ENCODE measurements around the gene RXRA. TPM values are rescaled to one million over a fixed set of nuclear protein-coding genes. Genes with fewer than 3 reads are reported as not detected.
A peak's percentile ranks its signal among the peaks of the same experiment; 100 is the strongest.

The RXRA gene
- polyA plus RNA-seq, 1 experiment, result 12.0 TPM

DNA sequence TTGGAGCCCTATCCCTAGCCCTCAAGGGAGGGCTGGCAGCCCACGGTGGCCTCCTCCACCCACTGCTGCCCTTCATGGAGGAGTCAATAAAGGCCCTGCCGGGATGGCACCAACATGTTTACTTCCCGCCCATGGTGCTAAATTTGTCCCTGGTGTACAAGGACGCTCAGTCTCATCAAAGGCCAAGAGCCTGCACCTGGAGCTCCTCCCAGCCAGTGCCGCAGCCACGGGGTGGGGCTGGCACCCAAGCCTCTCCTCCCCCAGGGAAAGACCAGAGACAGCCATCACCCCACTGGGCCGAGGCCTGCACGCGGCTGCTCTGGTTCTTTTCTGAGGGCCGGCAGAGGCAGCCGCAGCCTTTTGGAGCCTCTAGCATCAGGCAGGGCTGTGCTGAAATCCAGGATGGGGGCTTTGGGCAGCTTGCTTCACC is 34.8 kb upstream of the RXRA start:
- H3K4me3 ChIP-seq (ENCODE audit: low read depth, low read length), result no peak overlapping the region
- TF ChIP-seq, protein P1, sequence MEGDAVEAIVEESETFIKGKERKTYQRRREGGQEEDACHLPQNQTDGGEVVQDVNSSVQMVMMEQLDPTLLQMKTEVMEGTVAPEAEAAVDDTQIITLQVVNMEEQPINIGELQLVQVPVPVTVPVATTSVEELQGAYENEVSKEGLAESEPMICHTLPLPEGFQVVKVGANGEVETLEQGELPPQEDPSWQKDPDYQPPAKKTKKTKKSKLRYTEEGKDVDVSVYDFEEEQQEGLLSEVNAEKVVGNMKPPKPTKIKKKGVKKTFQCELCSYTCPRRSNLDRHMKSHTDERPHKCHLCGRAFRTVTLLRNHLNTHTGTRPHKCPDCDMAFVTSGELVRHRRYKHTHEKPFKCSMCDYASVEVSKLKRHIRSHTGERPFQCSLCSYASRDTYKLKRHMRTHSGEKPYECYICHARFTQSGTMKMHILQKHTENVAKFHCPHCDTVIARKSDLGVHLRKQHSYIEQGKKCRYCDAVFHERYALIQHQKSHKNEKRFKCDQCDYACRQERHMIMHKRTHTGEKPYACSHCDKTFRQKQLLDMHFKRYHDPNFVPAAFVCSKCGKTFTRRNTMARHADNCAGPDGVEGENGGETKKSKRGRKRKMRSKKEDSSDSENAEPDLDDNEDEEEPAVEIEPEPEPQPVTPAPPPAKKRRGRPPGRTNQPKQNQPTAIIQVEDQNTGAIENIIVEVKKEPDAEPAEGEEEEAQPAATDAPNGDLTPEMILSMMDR (IDR thresholded peaks at IDR 0.05; ENCODE audit: insufficient read depth, low read depth, low read length), result no peak
- POLR2A ChIA-PET, result no interaction called here
- H3K27me3 ChIP-seq (ENCODE audit: control insufficient read depth, insufficient read depth, low read length), result no peaks in the 10 kb centered on the region; the same call in 1 of the 2 replicates
- no peak for DNase-seq (ENCODE audit: low read depth)
- CTCF ChIA-PET, result no interaction called here
- H3K36me3 ChIP-seq (ENCODE audit: control insufficient read depth, insufficient read depth, low read length), result no peaks in the 10 kb centered on the region

DNA sequence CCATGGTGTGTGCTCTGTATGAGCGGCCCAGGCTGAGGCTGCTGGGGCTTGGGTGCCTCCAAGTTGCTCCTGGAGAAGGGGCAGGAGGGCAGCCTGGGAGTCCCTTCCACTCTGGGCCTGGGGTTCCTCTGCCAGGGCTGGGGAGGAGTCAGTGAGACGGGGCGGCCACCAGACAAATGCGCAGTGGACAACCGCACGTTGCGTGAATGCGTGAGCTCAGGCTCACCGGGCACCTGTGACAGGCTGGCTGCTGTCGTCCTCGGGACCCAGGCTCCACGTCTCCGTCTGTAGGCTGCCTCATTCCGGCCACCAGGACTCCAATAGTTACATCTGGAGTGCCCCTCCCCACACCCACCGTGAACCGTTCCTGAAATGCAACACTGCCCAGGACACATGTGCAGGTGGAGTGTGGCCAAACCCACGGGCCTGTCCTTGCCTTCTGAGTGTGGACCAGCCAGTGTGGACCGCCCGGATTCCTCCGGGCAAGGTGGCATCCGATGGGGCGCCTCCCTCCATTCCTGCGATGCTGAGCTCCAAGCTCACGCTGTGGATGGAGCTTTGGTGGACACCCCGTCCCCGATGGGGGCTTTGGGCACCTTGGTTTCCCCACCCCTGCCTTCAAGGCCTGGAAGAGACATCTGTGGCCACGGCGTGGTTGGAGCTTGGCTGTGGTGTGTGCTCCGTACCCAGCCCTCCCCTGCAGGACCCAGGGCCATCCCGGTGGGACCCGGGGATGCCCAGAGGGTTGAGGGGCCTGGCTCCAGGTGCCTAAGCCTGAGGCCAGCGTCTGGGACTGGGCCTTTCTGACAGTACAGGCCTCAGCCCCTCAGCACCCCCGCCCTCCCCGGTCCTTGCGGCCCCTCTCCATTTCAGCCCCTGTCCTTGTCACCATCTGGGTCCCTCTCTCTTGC is 34.0 kb upstream of the RXRA start:
- H3K4me3 ChIP-seq (ENCODE audit: low read depth, low read length), result no peak overlapping the region
- POLR2A ChIA-PET, result no interaction called here
- CTCF ChIA-PET, result interaction anchor here (1.5 kb wide), 1 partner anchor 24 kb away, joined by 4 read pairs; no protein-coding TSS in a partner anchor
- no peaks in the 10 kb centered on the region for H3K36me3 ChIP-seq (ENCODE audit: control insufficient read depth, insufficient read depth, low read length)
- TF ChIP-seq, protein P1 (IDR thresholded peaks at IDR 0.05; ENCODE audit: insufficient read depth, low read depth, low read length), result no peak
- no peak for DNase-seq (ENCODE audit: low read depth)
- H3K27me3 ChIP-seq (ENCODE audit: control insufficient read depth, insufficient read depth, low read length), result no peaks in the 10 kb centered on the region; the same call in 1 of the 2 replicates

DNA sequence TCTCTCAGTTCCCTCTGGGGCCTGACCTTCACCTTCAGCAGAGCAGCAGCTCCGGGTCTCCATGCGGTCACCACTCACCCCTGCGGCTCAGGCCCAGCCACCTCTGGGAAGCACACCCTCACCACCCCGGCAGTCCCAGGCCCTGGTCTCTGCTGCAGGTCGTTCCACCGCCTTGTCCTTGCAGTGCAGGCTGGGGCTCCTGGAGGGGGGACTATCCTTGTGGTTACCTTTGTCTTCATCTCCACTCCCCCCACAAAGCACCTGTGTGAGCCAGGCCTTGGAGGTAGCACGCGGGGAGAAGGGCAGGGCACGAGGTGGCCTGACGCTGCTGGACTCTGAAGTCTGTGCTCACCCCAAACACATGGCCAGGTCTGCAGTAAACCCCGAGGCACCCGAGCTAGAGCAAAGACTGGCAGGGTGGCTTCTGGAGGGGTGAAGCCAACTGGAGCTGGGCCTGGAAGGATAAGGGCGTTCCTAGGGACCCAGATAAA is 33.2 kb upstream of the RXRA start:
- TF ChIP-seq, protein P1 (IDR thresholded peaks at IDR 0.05; ENCODE audit: insufficient read depth, low read depth, low read length), result no peak
- no peak for DNase-seq (ENCODE audit: low read depth)
- POLR2A ChIA-PET, result no interaction called here
- no peak overlapping the region for H3K4me3 ChIP-seq (ENCODE audit: low read depth, low read length)
- H3K36me3 ChIP-seq (ENCODE audit: control insufficient read depth, insufficient read depth, low read length), result no peaks in the 10 kb centered on the region
- no peaks in the 10 kb centered on the region; the same call in 1 of the 2 replicates for H3K27me3 ChIP-seq (ENCODE audit: control insufficient read depth, insufficient read depth, low read length)
- CTCF ChIA-PET, result interaction anchor here (1.1 to 1.5 kb wide), 2 partner anchors 25 to 150 kb away, joined by 3 to 4 read pairs; no protein-coding TSS in a partner anchor

DNA sequence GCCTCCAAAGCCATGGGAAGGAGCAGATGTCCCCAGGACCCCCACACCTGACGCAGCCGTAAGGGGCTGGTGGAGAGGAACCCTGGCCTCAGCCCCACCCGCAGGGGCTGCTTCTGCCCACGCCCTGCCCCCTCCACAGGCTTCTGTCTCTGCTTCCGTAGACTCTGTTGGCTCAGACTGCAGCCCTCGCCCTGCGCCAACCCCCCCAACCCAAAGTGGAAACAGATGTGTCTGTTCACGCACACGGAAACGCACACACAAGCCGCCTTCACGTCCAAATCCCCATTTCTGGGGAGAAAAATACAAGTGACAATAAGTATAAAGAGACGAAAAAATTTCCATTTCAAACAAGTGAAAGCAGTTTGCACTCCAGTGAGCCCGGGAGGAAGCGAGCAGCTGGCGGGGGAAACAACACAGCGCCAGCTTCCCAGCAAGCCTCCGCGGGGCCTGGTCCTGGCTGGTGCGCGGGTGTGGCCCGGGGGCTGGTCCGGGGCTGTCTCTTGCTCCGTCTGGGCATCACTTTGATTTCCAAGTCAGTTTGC is 32.6 kb upstream of the RXRA start:
- H3K27me3 ChIP-seq (ENCODE audit: control insufficient read depth, insufficient read depth, low read length), result no peaks in the 10 kb centered on the region; the same call in 1 of the 2 replicates
- no peak overlapping the region; the same call in 1 of the 2 replicates for H3K4me3 ChIP-seq (ENCODE audit: low read depth, low read length)
- ChIA-PET CTCF (interaction anchor here (0.9 to 1.2 kb wide), 5 partner anchors 14 to 150 kb away, joined by 3 to 5 read pairs (median 3); no protein-coding TSS in a partner anchor), POLR2A (no interaction called here)
- H3K36me3 ChIP-seq (ENCODE audit: control insufficient read depth, insufficient read depth, low read length), result no peaks in the 10 kb centered on the region
- TF ChIP-seq, protein P1 (IDR thresholded peaks at IDR 0.05; ENCODE audit: insufficient read depth, low read depth, low read length), result no peak
- DNase-seq (ENCODE audit: low read depth), result peak; percentile 6
